Muscle of arm (tissue), 12 donors: ENCODE measurements around the gene SYNDIG1. TPM values are rescaled to one million over a fixed set of nuclear protein-coding genes. Genes with fewer than 3 reads are reported as not detected.

Experiments used
- DNase-seq: peaks from one replicate; pipeline ENCODE4 v3.0.0-alpha.2; 2013
- polyA plus RNA-seq, 12 donors: library from polyadenylated mRNA; unstranded; fragments of 120-200 nt; gene quantifications; one replicate each; pipeline ENCODE4 v1.2.1, GENCODE V29; 2013; ENCODE audit not compliant: insufficient read length in 12 of 12

SYNDIG1 gene
- polyA plus RNA-seq, 12 donors: 2.5 to 4.5 (median 4.0) TPM; not detected in 2

DNA sequence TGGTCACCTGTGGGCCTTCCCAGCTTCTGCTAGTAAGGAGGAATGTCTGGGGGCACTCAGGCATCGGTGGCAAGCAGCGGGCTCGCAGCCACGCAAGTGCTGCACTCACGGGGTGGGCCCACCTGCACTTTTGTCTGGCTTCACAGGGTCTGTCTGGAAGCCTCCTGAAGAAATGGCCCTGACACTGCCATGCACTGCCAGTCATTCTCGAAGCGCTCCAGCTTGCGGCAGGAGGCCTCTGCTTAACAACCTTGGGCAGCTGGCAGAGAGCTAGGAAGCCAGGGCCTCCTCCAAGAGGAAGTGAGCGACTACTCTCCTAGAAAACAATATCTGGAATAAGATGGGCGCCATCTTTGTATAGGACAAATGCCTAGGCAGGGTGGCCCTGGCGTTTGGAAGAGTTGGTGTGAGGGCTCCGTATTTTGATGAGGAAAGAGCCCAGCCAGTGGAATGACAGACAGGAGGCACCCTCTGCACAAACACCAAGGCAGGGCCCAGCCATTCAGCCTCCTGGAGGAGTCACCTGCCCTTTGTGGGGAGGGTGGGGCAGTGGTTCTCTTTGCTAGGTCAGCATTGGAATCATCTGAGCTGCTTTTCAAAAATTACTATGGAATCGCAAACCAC, 113.9 kb downstream of the SYNDIG1 start:
- DNase-seq: no peak

DNA sequence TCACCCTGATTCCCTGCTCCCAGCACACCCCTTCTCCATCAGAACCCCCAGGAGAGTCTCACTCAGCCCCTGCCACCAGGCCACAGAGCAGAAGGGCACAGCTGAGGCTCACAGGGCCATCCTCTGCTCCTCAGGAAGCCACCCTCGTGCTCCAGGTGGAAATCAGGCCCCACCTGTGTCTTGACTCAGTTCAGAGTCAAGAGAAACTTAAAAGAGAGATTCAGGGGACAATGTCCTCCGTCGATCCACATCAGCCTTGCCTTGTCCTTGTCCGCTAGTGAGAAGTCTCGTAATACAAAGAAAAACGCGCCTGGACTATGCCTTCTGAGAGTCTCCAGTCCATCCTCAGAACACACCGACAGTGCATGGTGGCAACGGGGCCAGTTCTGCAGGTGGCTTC, 114.6 kb downstream of the SYNDIG1 start:
- DNase-seq: no peak

DNA sequence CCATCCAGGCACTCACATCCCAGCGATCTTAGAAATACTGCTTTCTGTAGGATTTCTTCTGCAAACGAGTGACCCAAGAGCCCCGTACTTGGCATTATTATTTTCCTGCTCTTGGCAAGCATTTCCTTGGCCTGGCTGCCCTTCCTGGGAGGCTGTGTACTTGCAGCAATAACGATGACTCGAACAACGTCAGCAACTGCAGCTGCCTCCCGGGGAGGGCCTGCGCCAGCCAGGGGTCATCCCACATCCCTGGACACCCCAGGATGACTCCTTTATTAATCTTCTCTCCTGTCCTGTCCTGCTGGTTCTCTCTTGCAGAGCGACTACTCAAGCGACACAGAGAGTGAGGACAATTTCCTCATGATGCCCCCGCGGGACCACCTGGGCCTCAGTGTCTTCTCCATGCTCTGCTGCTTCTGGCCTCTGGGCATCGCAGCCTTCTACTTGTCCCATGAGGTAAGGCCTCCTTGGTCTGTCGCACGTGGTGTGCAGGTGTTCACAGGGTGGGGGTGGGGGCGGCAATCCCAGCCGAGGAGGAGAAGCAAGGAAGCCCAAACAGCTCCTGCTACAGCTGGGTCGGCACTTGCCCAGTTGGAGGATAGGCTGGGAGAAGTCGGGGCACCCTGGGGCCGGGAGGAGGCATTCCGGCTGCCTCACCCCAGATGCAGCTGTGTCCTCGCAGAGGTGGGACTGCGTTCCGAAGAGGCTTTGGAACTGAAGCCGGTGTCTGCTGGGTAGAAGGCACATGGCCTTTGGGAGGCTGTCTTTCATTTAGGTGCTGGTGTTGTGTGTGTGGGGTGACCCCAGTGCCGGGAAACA, 115.3 kb downstream of the SYNDIG1 start:
- DNase-seq: no peak

DNA sequence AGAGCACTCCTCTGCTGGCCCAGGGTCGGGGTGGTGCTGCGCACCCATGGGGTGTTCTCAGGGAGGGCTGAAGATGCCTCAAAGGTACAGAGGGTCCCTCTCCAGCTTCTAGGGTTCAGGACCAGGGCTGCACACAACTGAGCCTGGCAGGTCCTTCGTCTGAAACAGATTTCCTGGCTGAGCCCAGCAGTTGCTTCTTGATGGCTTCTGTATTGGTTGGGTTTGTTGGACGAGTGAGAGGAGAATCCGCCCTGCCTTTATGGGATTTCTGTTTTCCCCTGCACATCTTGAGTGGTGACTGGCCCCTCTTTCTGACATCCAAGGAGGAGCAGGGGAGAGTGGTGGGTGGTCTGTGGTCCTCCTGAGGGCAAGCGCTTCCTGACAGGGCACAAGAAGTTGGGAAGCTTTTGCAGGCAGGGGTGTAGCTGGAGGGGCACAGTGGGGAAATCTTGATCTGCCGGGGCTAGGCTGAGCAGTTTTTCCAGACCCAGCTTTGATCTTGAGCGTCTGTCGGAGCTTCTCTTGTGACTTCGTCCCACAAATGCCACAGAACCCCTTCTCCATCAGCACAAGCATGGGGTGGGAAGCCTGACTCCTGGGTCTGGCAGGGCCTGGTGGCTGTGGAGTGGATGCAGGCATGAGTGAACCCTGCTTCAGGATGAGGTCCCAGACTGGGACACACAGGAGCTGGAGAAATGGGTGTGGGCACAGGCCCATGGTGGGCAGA, 116.5 kb downstream of the SYNDIG1 start:
- no peak for DNase-seq

DNA sequence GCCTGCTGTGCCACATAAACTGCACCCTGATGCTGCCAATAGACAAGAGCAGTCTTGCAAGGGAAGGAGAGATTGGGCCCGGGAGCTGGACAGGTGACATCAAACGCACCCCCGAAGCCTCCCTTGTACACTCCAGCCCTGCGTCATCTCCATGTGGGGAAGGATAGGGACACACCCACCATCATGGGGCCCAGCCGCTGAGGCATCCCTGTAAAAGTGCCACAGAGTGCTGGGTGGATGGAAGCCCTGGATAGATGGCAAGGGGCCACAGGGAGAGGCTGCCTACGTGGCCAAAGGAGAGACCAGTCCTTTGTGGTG, 117.1 kb downstream of the SYNDIG1 start:
- no peak for DNase-seq

DNA sequence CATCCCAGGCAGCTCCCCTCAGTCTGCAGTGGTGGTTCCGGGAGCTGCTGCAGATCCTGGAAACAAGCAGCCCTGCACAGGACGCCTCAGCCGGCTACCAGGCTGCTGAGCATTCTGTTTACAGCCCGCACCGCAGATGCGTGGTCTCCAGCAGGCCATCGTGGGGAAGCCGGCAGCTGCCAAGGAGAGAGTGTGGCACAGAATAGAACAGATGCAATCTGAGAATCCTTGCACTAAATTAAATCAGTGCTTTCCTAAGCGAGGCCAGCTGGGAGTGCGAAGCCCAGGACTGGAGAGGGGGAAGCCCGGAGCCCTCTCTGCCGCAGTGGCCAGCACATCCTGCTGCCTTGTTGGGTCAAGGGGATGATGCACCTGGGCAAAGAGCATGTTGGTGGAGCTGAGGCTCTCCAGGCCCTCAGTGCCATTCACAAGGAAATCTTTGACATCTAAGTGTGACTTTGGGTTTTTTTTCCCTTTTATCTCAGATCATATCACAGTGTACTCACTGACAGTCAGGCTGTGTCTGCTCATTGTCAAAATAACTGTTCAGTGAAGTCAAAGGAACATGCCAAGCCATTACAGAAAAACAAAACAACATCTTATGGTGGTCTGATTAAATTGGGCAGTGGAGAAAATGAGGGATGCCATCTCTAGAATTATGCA, 118.1 kb downstream of the SYNDIG1 start:
- DNase-seq: no peak

DNA sequence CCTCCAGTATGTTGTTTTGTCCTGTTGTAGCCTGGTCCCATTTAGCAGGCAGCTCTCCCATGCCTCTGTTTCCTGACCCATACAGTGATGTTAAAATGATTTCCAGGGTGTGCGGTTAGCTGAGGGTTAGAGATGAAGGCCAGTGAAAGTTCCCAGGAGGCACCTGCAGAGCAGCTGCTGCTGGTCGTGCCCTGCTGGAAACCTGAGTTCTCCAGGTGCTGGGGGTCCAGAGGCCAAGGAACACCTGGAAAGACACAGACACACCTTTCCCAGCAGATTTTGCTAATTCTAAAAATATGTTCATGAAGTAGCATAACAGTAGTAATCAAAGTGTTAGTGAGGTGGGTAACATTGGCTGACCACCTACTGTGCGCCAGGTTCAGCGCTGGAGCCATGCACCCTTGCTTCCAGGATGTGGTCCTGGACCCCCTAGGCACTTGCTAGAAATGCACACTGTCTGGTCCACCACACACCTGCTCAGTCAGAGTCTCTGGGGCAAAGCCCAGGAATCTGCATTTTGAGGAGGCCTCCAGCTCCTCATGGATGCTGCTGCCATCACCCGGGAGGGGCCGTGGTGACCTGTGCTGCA, 118.7 kb downstream of the SYNDIG1 start:
- DNase-seq: no peak

DNA sequence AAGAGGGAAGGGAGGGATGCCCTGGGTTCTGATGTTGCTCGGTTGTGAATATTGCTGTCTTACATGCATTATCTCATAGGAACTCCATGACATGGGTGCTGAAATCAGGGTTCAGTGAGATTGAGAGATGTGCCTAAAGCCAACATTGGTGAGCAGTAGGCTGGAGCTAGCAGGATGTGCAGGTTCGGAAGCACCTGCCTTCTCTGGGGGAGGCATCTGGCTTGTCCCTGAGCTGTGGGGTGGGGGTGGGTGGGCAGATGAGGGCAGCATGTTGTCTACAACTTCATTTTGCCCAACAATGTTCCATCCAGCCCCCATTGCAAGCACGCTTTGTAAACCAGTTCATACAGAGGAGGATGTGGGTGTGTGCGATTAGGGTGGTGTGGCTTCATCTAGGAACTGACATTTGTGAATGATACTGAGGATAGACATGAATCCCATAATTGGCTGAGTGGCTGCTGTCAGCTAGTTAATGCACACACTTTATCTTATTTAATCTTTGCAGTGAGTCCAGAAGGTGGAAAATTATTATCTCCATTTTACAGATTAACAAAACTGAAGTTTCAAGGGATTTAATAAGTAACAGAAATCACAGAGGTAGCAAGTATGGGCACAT, 119.4 kb downstream of the SYNDIG1 start:
- DNase-seq: no peak

DNA sequence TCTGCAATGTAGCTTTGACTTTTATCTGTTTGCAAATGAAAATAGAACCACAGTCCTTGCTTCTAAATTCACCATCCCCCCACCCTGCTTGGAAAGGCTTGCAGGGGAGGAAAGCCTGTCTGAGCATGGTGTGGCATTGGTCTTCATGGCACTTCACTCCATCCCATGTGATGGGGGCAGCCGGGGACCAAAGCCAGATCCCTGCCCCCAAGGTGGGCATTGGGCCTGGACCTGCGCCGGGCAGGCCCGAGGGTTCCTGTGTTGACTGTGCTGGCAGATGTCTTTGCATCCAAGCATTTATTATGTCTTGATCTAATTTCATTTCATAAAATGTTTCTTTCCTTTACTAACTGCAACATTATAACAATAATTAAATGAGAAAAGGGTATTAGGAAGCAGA, 120.0 kb downstream of the SYNDIG1 start:
- DNase-seq: no peak

DNA sequence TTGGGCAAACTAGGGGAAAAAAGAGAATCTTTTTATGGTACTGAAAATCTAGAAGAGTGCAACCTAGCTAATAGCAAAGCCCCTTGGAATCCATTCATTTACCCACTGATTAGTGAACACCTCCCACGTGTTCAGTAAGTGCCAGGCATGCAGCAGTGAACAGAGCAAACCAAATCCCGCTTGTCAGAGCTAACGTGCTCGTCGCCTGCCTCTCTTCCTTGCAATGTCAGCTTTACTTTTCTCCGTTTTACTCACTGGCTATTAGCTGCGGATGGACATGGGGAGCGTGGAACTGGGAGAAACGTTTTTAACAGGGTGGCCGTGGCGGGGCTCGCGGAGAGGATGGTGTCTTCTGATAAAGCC, 120.4 kb downstream of the SYNDIG1 start:
- no peak for DNase-seq

DNA sequence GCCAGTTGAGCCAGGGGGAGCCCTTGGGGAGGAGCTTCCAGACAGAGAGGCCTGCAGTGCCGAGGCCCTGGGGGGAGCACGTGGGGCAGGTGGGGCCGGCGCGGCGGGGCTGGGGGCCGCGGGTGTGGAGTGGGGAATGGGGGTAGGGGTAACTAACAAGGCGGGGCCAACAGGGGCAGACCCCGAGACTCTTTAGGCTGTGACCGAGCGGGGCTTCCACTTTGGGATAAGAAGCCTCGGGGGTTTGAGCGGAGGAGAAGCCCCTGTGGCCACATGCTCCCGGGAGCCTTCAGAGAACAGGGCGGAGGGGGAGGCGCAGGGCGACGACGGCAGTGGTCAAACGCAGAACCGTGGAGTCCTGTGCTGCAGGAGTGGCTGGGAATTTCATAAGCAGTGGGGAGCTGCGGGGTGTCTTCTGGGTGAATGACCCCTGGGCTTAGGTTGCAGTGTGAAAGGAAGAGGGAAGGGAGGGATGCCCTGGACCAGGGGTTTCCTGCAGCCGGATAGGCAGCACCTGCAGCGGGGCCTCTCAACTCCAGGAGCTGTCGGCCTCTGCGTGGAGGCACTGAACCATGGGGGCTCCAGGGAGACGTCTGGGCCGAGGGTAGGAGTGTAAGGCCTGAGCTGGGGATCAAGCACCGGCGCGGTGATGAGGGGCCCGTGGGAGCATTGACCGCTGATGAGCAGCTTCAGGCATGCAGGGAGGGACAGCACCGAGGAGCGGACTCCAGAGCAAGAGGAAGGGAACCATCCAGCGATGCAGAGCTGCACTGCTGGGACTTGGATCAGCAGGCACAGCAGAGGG, 121.0 kb downstream of the SYNDIG1 start:
- no peak for DNase-seq

DNA sequence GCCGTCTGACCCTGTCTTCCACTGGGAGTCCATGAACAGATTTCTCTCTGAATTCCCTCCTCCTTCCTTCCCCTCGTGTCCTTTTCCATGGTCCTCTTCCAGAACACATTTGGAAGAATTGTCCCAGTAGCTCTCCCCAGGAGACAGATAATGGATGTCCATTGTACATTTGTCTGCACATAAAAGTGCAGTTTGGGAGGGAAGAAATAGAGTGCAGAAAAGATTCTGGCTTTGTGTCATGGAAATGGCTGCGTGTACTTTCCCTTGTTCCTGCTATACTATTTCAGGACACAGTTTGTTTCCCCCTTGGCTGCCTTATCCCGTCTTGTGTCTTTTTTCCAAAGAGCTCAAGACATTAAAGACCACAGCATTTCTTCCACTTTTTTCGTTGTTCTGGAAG, 127.6 kb downstream of the SYNDIG1 start:
- peak; percentile 69 for DNase-seq

DNA sequence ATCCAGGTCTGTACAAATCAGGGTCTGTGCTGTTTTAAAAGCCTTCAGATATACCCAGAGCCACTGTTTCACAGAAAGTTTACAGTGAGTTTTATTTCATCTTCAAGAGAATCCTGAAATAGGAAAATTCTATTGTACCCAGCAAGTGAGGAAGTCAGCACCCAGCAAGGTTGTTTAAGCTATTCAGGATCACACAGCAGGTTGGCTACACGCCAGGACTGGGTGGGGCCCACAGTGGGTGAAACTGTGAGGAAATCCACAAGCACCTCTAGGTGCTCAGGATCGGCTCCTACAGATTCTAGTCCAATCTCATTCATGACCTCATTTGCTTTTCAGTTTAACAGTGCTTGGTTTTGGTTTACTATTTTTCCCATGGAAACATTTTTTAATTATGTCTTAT, 128.9 kb downstream of the SYNDIG1 start:
- no peak for DNase-seq

DNA sequence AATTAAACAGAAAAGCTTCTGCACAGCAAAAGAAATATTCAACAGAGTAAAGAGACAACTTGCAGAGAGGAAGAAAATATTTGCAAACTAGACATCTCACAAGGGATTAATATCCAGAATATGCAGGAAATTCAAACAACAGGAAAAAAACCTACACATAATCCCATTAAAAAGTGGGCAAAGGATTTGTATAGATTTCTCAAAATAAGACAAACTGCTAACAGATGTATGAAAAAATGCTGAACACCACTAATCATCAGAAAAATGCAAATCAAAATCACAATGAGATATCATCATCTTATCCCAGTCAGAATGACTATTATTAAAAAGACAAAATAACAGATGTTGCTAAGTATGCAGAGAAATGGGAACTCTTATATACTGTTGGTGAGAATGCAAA, 129.6 kb downstream of the SYNDIG1 start:
- no peak for DNase-seq

DNA sequence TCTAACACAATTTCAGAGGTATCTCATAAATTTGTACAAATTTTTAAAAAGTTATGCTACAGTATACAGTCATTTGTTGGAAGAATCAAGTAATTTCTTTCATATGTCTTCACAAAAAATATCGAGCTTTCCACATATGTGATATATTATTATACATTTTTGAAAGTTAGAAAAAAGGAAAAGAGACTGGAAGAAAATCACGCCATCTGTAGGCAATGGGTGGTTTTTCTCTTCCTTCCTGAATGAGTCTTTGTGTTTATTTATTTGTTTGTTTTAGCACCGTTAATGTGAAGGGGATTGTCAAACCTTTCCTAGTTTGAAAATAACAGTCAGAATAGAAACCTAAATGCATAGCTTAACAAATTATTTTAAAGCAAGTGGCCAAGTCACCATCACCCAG, 130.6 kb downstream of the SYNDIG1 start:
- DNase-seq: no peak

DNA sequence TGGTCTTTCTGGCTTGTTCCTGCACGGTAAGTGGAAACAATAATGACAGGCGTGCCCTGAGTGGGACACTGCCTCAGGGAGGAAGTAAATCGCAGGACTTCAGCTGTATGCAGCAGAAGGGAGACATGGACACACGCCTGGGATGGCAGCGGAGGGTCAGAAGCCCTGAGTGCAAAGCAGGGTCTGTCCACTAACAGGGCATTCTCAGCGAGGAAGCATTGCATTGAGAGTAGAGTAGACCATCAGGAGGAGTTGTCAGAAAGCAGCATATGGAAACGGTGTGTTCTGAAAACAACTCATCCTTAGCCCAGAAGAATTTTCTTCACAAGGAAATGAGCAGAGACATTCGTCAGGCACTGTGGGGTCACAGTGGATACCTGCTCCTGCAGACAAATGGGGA, 134.0 kb downstream of the SYNDIG1 start:
- DNase-seq: no peak

DNA sequence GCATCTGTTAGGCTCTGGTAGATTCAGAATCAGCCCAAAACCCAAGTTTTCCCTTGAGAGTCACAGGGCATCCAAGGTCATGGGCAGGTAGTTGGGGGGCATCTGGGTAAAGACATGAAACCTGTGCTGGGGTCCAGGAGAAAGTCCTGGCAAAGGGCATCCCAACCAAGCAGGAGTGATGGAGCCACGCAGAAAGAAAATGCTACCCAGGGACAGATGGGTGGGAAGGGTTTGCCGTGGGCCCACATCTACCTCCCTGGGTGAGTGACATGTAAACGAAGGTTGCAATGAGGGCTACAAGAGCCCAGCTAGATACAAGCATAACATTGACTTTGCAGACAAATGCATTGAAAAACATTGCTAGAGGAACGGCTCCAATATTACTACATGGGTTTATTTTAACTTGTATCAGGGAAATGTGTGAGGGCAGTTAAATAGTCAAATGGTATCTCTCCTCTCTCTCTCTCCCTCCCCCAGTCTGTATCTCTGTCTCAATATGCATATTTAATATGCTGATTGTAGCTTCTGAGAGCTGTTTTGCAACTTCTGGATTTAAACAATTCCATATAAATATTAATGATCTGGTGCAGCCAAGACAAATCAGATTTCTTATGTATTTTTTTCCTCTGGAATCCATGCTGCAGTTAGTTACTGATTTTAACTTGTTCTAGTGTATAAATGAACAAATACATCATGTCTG, 135.7 kb downstream of the SYNDIG1 start:
- DNase-seq: no peak

DNA sequence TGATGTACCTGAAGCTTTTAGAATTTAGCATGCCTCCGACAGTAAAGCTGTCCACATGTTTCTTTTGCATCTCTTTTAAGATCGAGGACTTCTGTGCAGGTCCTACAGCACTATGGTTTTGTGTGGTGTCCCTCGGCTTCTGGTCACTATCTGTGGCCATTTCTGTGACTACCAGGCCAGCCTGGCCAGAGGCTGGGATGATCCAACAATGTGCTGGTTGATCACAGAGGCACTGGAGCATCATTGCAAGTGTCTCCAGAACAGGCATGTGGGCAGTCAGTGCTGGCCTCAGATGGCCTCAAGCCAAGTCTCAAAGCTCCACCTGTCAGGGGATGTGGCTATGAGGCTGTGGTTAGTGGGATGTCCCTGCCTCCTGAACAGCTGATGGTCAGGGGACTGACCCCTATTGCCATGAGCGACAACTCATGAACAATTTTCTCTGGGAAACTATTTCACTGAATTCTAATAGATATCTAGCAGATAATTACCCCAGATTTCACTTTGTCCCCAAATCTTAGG, 136.6 kb downstream of the SYNDIG1 start:
- DNase-seq: no peak

DNA sequence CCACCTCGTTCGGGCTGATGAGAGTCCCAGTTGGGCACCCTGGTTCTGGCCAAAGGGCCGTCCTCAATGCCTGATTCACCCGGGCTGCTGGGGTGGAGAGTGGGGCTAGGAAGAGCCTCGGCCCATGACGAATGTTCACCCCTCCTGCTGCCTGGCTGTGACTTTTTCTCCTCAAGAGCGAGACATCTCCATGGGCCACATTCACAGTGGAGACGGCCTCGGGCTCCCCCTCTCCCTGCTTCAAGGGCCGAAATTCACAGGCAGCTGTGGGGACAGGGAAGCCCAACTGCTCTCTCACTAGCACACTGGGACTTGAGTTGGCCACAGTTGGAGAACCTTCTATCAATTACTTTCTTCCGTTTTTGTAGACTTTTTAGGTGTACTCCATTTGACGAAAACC, 138.0 kb downstream of the SYNDIG1 start:
- DNase-seq: no peak
